ENCODE results near the gene DHRS4.
A peak's percentile ranks its signal among the peaks of the same experiment; 100 is the strongest.
"Not testable (repeated sequence)": the region's sequence is repeated elsewhere in the genome, so short reads cannot be mapped to it uniquely, and the experiment has no call there.

Gene DHRS4

DNA sequence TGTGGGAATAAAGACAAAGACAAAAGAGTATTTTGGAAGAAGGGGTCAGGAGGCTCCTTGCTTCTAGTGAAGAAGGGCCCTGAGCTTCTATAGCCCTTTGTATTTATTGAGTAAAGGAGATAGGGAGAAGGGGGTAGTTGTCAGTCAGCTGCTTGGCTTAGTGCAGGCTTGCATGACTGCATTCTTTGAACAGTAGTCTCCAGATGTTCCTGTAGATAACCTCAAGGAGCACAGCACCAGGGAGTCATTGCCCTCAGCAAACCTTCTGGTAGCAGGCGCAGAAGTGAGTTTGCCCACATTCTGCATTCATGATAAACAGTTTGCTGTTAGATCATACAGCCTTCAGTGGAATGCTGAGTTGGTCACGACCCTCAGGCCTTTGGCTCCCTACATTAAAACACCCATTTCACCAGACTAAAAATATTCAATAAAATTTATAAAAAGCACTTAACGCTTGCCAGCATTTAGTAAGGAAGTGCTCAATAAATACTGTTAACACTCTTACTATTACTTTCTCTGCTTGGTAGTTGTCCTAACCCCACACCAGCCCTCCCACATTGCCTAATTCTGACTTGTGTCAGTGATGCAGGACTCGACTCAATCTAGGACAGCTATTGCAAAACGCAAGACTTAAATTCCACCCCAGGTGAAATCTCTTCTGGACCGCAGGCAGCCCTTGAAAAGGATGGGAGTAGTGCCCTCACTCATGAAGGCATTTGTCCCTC, 3.0 kb upstream of the DHRS4 start:
- TF ChIP-seq, protein P1, sequence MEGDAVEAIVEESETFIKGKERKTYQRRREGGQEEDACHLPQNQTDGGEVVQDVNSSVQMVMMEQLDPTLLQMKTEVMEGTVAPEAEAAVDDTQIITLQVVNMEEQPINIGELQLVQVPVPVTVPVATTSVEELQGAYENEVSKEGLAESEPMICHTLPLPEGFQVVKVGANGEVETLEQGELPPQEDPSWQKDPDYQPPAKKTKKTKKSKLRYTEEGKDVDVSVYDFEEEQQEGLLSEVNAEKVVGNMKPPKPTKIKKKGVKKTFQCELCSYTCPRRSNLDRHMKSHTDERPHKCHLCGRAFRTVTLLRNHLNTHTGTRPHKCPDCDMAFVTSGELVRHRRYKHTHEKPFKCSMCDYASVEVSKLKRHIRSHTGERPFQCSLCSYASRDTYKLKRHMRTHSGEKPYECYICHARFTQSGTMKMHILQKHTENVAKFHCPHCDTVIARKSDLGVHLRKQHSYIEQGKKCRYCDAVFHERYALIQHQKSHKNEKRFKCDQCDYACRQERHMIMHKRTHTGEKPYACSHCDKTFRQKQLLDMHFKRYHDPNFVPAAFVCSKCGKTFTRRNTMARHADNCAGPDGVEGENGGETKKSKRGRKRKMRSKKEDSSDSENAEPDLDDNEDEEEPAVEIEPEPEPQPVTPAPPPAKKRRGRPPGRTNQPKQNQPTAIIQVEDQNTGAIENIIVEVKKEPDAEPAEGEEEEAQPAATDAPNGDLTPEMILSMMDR (IDR thresholded peaks at IDR 0.05; ENCODE audit: control insufficient read depth, insufficient read depth, low read depth, low read length, missing control alignments), result no peak
- no peak for DNase-seq (ENCODE audit: low read depth)
- no peak overlapping the region for H3K4me3 ChIP-seq (ENCODE audit: control insufficient read depth, low read depth, low read length)

DNA sequence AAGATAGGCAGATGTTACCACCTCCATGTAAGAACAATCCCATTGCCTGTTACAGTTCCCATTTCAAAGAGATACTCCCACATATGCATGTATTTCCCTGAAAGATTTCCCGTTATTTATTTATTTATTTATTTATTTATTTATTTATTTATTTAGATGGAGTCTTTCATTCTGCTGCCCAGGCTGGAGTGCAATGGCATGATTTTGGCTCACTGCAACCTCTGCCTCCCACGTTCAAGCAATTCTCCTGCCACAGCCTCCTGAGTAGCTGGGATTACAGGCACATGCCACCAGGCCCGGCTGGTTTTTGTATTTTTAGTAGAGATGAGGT, 2.5 kb upstream of the DHRS4 start:
- DNase-seq (ENCODE audit: low read depth); H3K4me3 ChIP-seq (ENCODE audit: control insufficient read depth, low read depth, low read length): not testable (repeated sequence)

DNA sequence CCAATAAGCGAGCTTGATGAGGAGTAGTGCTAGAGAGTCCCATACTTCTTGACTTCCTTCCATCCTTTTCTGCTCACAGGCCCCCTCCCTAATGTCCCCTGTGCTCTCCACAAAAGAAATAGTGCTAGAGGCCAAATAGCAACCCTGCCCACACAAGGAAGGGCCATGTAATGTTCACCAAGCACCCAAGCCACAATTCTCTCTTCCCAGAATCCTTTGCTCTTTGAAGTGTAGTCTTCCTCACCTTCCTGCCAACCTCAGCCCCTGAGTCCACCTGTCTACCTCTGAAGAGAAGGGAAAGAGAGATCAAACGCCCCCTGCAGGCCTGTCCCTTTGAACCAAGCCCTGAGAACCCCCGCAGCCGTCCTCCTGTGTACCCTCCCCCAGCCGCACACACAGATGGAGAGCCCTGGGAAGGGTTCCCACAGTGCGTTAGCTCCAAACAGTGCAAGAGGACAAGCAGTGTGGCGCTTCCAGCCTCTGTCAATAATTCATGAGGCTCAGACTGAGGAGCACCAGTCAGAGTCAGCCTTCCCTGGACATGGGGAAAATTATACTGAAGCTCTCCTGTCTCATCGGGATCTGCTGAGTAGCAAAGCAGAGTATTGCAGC, 1.9 kb upstream of the DHRS4 start:
- DNase-seq (ENCODE audit: low read depth), result no peak
- TF ChIP-seq, protein P1 (IDR thresholded peaks at IDR 0.05; ENCODE audit: control insufficient read depth, insufficient read depth, low read depth, low read length, missing control alignments), result peak; percentile 6
- no peak overlapping the region for H3K4me3 ChIP-seq (ENCODE audit: control insufficient read depth, low read depth, low read length)

DNA sequence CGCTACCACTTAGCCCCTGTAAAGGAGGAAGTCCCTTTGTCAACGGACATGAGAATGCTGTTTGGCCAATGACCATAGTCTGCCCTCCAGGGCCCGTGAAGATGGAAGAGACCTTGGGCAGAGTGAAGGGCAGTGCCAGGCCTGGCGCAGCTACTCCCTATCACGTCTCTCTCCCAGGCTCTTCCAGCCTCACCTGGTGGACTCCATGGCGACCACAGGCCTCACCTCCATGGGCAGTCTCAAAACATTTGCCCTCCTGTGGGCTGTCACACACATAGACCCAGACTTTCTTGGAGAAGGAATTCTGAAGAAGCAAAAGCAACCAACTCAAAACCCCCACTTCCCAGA, 480 bp upstream of the DHRS4 start:
- not testable (repeated sequence) for DNase-seq (ENCODE audit: low read depth)
- peak overlapping the region; percentile 66 for H3K4me3 ChIP-seq (ENCODE audit: control insufficient read depth, low read depth, low read length)

DNA sequence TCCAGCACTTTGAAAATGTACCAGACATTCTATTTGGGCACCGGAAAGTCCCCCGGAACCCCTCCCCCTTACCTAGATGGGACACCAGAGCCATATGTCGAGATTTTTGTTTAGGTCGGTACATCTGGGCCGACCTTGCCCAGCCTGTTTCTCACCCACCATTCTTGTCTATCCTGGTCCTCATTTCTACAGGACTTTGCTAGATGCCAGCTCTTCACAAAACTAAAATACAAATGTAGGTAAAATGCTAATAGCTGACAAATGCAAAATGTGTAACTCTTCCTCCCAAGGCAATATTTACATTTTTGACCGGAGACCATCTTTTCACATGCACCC, 677 bp downstream of the DHRS4 start:
- not testable (repeated sequence) for DNase-seq (ENCODE audit: low read depth)
- peak overlapping the region; percentile 66 for H3K4me3 ChIP-seq (ENCODE audit: control insufficient read depth, low read depth, low read length)

DNA sequence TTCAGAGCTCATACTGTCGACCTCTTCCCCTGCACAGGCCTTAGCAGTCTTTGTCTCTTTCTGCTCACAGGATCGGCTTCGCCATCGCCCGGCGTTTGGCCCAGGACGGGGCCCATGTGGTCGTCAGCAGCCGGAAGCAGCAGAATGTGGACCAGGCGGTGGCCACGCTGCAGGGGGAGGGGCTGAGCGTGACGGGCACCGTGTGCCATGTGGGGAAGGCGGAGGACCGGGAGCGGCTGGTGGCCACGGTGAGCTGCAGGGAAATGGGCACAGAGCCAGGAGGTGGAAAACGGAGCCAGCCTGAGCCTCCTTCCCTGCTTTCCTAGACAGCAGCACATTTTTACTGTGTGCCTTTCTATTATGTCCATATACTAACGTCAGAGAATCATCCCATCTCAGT, 1.4 kb downstream of the DHRS4 start:
- DNase-seq (ENCODE audit: low read depth); H3K4me3 ChIP-seq (ENCODE audit: control insufficient read depth, low read depth, low read length): not testable (repeated sequence)

DNA sequence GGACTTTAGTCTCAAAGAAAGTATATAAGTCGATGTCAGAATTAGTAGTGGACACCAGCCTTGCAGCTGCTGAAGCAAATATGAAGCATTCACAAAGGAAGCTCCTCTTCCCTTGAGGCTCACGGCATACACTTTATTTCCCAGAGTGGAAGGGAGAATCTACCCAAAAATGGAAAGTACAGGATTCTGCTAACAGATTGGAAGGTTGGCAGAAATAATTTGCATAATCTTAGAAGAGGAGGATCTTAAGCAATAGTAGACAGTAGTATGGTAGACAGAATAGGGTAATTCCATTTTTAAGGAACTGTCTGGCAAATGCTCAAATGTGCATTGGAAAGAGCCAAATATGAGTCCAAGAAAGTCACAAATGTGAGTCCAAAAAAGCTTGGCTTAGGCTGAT, 2.2 kb downstream of the DHRS4 start:
- DNase-seq (ENCODE audit: low read depth); H3K4me3 ChIP-seq (ENCODE audit: control insufficient read depth, low read depth, low read length): not testable (repeated sequence)

DNA sequence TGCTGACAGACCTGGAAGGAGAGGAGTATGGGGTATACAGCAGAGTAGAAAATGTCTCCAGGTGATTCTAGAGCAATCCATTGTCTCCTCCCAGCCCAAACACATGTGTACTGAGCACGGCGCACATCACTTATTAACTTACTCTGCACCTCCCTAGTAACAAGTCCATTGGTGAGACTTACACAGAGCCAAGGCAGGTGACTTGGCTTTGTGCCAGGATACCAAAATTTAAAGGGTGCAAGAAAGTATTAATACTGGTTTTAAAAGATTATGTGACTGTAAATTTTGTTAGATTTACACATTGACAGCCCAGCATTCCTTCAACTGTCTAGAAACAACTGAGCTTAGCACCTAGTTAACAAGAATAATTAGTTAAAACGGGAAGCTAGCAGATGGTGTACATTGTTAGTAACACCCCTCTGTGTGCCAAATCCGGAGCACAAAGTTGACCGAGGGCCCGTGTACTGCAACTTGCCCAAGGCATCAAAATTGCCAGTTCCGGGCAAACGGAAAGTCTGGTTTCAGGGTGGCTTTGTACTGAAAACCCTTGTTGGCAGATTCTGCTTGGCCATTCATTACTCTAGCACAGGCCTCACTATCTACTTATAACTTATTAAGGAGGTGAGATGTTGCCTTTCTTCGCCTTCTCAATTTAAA, 4.5 kb downstream of the DHRS4 start:
- DNase-seq (ENCODE audit: low read depth); H3K4me3 ChIP-seq (ENCODE audit: control insufficient read depth, low read depth, low read length): not testable (repeated sequence)

DNA sequence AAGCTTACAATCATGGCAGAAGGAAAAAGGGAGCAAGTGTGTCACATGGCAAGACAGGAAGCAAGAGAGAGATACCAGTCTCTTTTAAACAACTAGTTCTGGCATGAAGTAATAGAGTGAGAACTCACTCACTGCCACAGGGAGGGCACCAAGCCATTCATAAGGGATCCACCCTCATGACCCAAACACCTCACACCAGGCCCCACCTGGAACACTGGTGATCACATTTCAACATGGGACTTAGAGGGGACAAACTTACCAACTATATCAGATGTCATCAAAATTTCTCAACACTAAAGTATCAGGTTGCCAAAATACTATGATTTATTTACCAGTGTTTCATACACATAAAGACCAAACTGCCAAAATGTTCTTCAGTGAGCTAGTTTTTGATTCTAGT, 7.3 kb downstream of the DHRS4 start:
- DNase-seq (ENCODE audit: low read depth); H3K4me3 ChIP-seq (ENCODE audit: control insufficient read depth, low read depth, low read length): not testable (repeated sequence)

DNA sequence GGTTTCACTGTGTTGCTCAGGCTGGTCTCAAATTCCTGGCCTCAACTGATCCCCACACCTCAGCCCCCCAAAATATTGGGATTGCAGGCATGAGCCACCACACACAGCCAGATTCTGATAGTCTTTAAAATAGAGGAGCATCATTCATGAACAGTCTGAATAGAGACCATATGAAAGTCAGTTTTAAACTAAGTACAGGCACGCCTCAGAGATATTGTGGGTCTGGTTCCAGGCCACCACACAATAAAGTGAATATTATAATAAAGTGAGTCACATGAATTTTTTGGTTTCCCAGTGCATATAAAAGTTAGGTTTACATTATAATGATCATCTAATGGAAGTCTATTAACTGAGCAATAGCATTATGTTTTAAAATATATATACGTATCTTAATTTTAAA, 8.1 kb downstream of the DHRS4 start:
- not testable (repeated sequence) for H3K4me3 ChIP-seq (ENCODE audit: control insufficient read depth, low read depth, low read length); DNase-seq (ENCODE audit: low read depth)

DNA sequence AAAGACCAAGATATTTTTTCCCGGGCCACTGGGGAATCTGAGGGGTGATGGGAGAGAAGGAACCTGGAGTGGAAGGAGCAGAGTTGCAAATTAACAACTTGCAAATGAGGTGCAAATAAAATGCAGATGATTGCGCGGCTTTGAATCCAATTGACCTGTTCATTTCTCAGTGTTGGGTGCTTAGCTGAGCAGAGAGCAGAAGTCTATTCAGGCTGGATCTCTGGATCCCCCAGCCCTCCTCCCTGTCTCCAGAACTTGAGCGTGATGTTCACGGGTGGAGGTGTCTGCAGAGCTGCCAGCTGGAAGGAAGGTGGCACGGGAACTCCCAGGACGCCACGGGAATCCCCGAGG, 15.5 kb downstream of the DHRS4 start:
- not testable (repeated sequence) for DNase-seq (ENCODE audit: low read depth); H3K4me3 ChIP-seq (ENCODE audit: control insufficient read depth, low read depth, low read length)

DNA sequence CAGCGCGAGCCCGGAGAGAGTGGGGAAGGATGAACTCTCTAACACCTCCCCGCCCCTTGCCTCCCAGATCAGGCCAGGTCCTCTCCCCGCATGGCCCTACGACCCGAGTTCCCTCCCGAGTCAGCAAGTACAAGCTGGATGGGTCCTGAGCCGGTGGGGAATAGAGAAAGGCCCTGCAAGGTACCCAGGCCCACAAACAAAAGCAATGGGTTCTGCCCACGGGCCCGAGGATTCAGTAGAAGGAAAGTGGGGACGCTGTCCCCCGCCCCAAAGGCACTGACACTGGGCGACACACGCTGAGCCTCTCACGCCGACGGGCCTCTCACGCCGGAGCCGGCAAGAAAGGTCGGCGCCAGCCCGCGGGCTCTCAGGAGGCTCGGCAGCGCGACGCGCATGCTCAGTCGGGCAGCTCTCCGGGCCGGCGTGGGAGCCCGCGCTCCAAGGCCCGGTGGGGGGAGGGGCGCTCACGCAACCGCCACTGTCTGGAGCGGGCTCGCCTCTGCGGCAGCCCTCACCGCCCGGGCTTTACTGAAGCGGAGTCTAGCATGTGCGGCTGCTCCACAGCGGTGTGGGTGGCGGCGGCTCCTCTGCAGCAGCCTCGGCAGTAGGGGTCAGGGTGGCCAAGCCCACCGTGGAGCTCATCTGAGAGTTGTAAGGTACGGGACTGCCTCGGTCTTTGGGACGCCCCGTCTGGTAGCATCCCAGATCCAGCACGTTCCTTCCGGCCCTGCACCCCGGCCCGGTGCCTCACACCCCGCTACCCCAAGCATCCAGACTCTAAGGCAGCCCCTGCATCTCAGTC, 16.1 kb downstream of the DHRS4 start:
- H3K4me3 ChIP-seq (ENCODE audit: control insufficient read depth, low read depth, low read length), result peak overlapping the region; percentile 40
- not testable (repeated sequence) for DNase-seq (ENCODE audit: low read depth)

DNA sequence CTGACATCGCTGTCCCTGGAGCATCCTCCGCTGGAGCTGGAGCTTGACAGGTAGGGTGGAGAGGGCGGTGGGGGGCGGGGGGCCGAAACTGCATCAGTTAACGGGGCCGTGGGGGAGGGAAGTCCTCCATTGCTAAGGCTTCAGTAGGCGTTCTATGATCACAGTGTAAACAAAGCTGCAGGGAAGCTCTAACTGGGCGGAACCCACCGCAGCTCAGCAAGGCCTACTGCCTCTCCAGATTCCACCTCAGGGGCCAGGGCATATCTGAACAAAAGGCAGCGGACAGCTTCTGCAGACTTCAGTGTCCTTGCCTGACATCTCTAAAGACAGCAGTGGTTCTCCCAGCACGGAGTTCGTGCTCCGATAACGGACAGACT, 16.7 kb downstream of the DHRS4 start:
- not testable (repeated sequence) for DNase-seq (ENCODE audit: low read depth); H3K4me3 ChIP-seq (ENCODE audit: control insufficient read depth, low read depth, low read length)

DNA sequence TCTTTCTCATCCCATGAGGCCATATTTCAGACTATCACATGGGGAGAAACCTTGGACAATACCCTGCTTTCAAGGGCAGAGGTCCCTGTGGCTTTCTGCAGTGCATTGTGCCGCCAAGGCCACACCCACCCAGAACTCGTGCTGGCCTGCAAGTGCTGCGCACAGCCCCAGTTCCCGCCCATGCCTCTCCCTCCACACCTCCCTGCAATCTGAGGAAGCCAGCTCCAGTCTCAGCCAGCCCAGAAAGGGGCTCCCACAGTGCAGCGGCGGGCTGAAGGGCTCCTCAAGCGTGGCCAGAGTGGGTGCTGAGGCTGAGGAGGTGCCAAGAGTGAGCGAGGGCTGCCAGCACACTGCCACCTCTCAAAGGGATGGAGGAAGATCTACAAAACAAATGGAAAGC, 19.6 kb downstream of the DHRS4 start:
- not testable (repeated sequence) for DNase-seq (ENCODE audit: low read depth)

DNA sequence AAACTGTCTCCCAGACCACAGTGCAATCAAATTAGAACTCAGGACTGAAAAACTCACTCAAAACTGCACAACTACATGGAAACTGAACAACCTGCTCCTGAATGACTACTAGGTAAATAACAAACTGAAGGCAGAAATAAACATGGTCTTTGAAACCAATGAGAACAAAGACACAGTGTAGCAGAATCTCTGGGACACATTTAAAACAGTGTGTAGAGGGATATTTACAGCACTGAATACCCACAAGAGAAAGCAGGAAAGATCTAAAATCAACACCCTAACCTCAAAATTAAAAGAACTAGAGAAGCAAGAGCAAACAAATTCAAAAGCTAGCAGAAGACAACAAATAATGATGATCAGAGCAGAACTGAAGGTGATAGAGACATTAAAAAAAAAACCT, 20.5 kb downstream of the DHRS4 start:
- H3K4me3 ChIP-seq (ENCODE audit: control insufficient read depth, low read depth, low read length); DNase-seq (ENCODE audit: low read depth): not testable (repeated sequence)

More for the DNA sequence above, 19.6 kb downstream of the DHRS4 start:
- H3K4me3 ChIP-seq (ENCODE audit: control insufficient read depth, low read depth, low read length), result not testable (repeated sequence)

Measured in AG09309 (cell line).